IPS-NIHi11 (cell line): Measurements from ENCODE around the gene ARHGEF4.
"Not testable (repeated sequence)": the region's sequence is repeated elsewhere in the genome, so short reads cannot be mapped to it uniquely, and the experiment has no call there.

Experiments
- DNase-seq: peaks from one replicate; pipeline ENCODE4 v3.0.0; 2012; ENCODE audit warnings: mixed read lengths, low spot score

The ARHGEF4 gene

GRCh38 chr2:130977461-130978050 lies 140.8 kb downstream of the ARHGEF4 start:
- DNase-seq, result no peak

GRCh38 chr2:130981667-130982066 lies 145.0 kb downstream of the ARHGEF4 start:
- DNase-seq, result no peak

- DNase-seq, result no peak
Measured at GRCh38 chr2:130985206-130985780, 148.6 kb downstream of the ARHGEF4 start.

GRCh38 chr2:130985831-130986649 lies 149.3 kb downstream of the ARHGEF4 start:
- no peak for DNase-seq

- no peak for DNase-seq
Measured at GRCh38 chr2:130986890-130987493, 150.3 kb downstream of the ARHGEF4 start.

- no peak for DNase-seq
Measured at GRCh38 chr2:130987519-130988425, 151.1 kb downstream of the ARHGEF4 start.

DNA sequence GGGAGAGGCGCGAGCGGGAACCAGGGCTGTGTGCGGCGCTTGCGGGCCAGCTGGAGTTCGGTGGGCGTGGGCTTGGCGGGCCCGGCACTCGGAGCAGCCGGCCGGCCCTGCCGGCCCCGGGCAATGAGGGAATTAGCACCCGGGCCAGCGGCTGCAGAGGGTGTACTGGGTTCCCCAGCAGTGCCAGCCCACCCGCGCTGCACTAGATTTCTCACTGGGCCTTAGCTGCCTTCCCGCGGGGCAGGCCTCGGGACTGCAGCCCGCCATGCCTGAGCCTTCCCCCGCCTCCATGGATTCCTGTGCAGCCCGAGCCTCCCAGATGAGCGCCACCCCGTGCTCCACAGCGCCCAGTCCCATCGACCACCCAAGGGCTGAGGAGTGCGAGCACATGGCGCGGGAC lies 154.7 kb downstream of the ARHGEF4 start:
- DNase-seq, result not testable (repeated sequence)

GRCh38 chr2:130992003-130992402 lies 155.3 kb downstream of the ARHGEF4 start:
- DNase-seq, result not testable (repeated sequence)

GRCh38 chr2:130996691-130997090 lies 160.0 kb downstream of the ARHGEF4 start:
- DNase-seq, result no peak

GRCh38 chr2:130997198-130997597 lies 160.5 kb downstream of the ARHGEF4 start:
- DNase-seq, result no peak

- DNase-seq, result no peak
Measured at GRCh38 chr2:130998561-130998960, 161.8 kb downstream of the ARHGEF4 start.

DNA sequence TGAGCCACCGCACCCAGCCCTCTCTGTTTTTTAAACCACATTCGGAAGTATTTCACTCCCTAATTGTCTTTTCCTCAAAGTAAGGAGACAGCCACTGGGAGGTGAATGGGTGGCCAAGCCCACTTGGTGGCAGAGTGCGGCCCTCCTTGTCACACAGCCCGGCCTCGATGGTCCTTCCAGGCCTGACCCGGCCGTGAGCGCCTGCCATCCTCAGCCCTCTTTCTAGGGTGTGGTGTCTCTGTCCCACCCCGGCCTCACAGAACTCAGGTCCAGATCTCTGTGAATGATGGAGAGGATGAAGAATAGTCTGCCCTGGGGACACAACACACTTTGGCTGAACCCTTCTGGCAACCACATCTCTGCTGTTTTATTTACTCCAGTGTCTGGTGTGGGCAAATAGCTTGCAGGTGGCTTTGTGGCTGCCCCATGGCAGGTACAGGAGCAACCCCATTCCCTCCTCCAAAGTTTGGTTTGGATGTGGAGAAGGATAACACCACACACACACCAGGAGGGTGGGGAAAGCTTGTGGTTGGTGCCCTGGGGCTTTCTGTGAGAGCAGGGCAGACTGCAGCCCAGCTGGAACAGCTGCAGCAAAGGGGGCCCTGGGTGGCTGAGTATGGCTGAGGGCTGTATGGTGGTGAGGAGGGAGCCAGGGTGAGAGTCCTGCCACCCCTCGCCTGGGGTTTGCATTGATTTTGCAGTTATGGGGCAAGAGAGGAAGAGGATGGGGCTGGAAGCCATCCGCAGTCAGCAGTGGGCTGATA lies 167.9 kb downstream of the ARHGEF4 start:
- no peak for DNase-seq

DNA sequence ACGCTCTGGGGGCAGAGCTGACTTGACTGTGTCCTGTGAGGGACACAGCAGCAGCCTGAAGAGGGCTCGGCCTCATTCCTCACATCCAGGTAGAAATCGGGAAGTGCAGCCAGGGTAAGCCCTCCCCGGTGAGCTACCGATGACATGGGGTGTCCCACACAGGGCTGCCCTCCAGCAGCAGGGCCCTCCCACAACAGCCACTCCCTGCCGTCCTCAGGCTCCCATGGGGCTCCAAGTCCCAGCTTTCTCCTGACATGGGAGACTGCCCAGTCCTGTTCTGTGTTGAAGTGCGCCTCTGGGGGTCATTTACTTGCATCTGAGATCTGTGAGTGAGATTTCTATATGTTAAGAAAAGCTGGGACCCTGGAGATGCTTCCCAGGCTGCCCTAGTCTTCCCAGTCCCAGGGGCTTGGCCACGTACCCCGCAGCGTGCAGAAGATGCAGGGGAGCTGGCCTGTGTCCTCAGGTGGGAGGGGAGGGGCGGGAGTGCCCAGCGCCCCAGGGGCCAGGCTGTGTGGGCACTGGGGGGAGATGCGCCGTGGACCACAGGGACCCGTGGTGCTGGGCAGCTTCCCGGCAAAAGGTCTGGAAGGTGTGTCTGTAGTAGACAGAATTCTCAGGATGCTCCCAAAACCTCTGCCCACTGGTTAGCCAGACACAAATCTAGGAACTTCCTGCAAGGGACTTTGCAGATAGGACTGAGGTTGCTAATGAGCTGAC lies 168.7 kb downstream of the ARHGEF4 start:
- DNase-seq, result no peak

DNA sequence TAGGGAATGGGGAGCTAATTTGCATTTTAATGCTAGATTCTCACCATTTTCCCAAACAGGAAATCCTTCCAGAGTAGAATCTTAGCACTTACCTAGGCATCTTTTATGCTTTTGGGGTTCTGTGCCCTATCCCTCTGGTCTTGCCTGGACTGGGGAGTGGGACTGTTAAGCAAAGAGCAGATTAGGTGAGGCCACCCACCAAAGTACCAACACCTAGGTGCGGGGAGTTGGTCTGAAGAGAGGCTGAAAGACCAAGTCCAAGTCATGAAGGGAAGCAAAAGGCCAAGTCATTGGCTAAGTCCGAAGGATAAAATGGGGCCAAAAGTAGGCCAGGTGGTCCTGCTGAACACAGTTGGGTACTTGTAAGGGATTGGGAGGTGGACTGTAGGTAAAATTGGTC lies 169.8 kb downstream of the ARHGEF4 start:
- DNase-seq, result no peak

DNA sequence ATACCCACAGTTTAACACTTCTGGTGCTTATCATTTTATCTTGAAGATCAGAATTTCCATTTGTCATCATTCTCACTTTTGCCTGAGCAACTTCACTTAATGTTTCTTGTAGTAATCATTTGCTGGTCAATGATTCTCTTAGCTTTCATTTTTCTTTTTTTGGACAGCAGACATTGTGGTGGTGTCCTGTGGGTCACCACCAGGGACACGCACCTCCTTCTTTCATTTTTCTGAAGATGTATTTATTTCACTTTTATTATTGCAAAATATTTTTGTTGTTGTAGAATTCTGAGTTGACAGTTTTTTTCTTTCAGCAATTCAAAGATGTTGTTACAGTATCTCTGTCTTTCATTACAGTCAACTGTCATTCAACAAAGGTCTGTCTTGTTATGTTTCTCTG lies 172.3 kb downstream of the ARHGEF4 start:
- no peak for DNase-seq

GRCh38 chr2:131009713-131010475 lies 173.2 kb downstream of the ARHGEF4 start:
- no peak for DNase-seq

GRCh38 chr2:131010566-131010965 lies 173.9 kb downstream of the ARHGEF4 start:
- DNase-seq, result no peak

- DNase-seq, result no peak
Measured at GRCh38 chr2:131011486-131011885, 174.8 kb downstream of the ARHGEF4 start.

GRCh38 chr2:131014141-131014540 lies 177.4 kb downstream of the ARHGEF4 start:
- DNase-seq, result no peak

DNA sequence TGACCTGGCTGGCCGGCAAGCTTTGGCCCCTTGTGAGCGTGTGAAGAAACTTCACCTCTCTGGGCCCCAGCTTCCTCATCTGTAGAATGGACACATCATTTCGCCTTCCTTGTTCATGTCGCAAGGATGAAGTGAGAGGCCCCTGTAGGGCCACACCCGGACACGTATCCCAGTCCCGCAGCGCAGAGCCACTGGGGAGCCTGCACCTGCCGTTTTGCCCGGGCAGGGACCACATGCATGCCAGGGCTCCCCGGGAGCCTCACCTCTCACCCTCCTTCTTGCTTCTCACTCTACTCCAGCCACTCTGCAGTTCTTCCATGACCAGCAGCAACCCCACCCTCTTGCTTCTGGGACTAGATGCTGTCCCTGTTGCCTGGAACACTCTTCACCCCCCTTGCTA lies 179.1 kb downstream of the ARHGEF4 start:
- no peak for DNase-seq
